Fibroblast of gingiva (primary cell): ENCODE data around the gene MED13.
"Not testable (repeated sequence)": the region's sequence is repeated elsewhere in the genome, so short reads cannot be mapped to it uniquely, and the experiment has no call there.

Experiments used
- DNase-seq: peaks from one replicate; pipeline ENCODE4 v3.0.0-alpha.2; 2011; ENCODE audit warnings: low read depth

MED13 gene

DNA sequence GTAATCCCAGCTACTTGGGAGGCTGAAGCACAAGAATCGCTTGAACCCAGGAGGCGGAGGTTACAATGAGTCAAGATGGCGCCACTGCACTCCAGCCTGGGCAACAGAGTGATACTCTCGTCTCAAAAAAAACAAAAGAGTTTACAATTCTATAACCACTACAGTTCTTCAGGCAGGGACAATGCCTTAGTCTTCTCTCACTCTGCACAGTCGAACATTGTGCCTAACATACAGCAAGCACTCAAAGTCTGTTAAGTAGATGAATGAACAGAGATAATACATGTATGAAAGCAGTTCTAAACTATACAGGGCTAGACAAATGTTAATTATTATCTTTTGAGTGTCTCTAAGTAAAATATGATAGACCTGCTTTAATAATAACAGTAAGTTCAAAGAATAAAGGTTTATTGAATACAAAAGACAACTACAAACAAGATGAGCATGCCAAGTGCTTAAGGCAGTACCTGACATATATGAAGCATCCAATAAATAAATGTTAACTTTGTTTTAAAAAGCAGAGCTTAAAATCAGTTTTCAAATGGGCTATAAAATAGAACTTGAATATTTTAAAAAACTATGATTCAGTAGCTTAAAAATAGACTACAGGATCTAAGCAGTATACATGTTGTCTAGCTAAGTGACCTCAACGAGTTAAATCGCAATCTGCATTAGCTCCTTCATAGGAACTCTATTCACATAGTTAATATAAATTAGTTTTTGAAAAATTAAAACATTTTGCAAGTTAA lies 156.6 kb downstream of the MED13 start:
- no peak for DNase-seq

DNA sequence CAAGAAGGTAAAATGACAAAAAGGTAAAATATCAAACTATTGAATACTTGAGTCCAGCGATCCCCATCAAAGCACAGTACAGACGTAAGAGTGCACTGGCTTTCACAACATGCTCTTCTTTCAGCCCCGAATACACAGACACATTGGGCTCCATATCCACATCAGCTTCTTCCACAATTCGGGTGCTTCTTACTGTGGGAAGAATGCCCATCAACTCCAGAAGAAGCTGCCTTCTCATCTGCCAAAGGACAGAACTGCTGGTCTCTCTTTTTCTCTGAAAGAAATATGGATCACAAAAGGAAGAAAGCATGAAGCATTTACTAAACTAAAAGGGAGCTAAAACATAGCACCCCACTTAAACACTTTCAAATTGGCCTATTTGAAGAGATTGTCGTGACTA lies 157.7 kb downstream of the MED13 start:
- DNase-seq: no peak

DNA sequence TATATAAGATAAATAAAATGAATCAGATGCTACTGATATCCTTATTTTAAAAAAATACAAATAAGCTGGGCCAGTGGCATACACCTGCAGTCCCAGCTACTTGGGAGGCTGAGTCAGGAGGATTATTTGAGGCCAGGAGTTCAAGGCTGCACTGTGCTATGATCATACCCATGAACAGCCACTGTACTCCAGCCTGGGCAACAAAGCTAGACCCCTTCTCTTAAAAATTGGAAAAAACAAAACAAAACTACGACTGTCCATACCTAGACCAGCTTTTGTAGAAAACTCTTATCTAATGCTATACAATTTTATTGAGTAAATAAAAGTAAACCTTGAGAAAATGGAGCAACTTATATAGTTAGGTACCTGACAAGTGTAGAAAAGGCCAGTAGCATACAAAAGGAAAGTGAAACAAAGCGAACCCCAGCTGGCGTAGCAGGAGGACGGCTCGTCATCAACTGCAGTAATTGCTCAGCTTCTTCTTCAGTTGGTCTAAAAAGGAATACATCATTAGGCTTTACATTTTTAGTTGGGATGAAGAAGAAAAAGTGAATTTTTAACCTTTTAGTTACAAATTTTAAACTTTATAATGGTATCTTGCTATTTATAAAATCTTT lies 160.9 kb downstream of the MED13 start:
- no peak for DNase-seq

DNA sequence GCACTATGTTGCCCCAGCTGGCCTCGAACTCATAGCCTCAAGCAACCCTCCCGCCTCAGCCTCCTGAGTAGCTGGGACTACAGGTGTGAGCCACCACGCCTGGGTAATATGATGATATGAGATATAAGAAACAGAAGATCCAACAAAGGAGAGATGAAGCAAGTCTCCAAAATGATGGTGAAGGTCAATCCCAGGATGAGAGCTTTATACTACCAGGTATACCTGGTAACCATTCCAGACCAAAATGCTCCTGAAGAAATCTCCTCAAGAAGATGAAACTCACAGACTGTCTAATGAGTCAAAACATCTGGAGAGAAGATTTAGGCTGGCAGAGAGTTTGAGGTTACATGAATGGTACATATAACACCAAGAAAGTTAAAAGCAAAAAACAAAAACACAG lies 161.8 kb downstream of the MED13 start:
- no peak for DNase-seq

DNA sequence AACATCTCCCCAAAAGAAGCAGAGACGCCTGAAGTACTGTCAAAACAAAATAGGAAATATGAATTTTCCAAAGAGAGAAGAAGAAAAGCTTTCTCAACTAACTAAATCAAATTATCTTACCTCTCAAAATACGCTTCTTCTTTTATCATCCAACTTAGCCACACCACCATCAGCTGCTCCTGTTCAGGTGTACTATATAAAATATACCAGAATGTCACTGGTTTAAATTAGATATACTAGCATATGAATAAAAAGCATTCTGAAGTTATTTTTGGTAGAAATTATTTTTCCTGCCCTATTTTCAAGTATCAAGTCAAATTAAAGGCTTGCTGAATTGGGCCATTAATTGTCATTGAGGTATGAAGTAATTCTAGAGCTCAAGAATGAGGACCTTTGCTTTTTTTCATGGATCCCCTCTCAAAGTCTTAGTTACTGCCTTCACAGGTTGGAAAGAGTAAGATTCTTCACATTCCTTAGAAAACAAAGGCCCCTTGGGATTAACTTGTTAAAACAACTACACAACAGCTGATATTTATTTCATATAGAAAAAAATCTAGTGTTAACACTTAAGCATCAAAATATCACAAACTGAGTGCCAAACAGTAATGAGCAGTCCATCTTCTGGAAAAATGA lies 167.4 kb downstream of the MED13 start:
- DNase-seq: no peak

DNA sequence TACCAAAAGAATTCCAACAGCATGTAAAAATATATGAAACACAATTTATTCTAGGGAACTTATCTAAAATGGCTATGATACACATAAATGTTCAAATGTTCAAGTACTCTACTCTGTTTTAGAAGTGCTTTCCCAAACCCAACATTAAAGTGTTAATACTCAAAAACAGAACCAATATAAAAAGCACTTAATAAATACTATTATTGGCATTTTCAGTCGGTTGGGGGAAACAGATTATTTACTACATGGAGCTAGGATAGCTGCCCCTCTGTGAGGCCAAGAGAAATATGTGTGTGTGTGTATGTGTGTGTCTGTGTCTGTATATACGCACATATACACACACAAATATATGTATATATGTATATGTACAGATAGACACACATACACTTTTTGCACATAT lies 169.7 kb downstream of the MED13 start:
- no peak for DNase-seq

DNA sequence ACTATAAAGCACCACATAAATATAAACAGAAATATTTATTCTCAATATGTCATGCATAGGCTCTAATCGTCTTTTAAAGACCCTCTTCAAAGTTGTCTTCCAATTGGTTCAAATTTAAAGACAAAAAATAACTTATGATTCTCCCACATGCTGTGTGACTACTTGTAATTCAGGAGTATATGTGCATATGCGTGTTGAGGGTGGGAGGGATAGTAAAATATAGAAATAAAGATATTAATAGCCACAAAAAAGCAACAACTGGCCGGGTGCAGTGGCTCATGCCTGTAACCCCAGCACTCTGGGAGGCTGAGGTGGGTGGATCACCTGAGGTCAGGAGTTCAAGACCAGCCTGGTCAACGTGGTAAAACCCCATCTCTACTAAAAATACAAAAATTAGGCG lies 170.8 kb downstream of the MED13 start:
- not testable (repeated sequence) for DNase-seq
